K562 (cell line): Measurements from ENCODE around the gene PYGO2. TPM values are rescaled to one million over a fixed set of nuclear protein-coding genes. Genes with fewer than 3 reads are reported as not detected.

Experiments used
- ATF7 ChIP-seq: fragments of 450-650 bp; IDR thresholded peaks from 2 replicates; pipeline ENCODE4 v1.7.1; 2014; ENCODE audit warnings: mild to moderate bottlenecking, moderate library complexity
- CEBPG ChIP-seq, 3 experiments: fragments of 200-800 bp in 1 of 3; sonication (Bioruptor generic) in 1 of 3; sonication (generic) in 1 of 3; formaldehyde crosslinking in 1 of 3; IDR thresholded peaks in 2 of 3; conservative IDR thresholded peaks in 1 of 3; 2 replicates each; pipeline versions ENCODE4 v1.6.1 to v1.8.0; 2016 to 2022; ENCODE audit warnings: missing compliant biosample characterization in 2 of 3, missing genetic modification characterization in 2 of 3, mild to moderate bottlenecking in 1 of 3, missing genetic modification reagents in 1 of 3
- GATA2 ChIP-seq: sonication (generic); formaldehyde crosslinking; IDR thresholded peaks from 2 replicates; pipeline ENCODE4 v1.4.0; 2020; ENCODE audit warnings: mild to moderate bottlenecking, missing genetic modification reagents
- HEY1 ChIP-seq: fragments of 250-450 bp; sonication (Bioruptor Pico); IDR thresholded peaks from 2 replicates; pipeline ENCODE4 v1.5.0; 2020; ENCODE audit warnings: mild to moderate bottlenecking, moderate library complexity, borderline replicate concordance
- HNRNPK ChIP-seq: fragments of 200-400 bp; formaldehyde crosslinking; IDR thresholded peaks from one replicate; pipeline ENCODE4 v1.6.1; 2018; ENCODE audit warnings: mild to moderate bottlenecking, low read depth, low read length; ENCODE audit not compliant: poor library complexity, severe bottlenecking
- MYC ChIP-seq, 2 experiments: fragments of 250-450 bp in 1 of 2; sonication (Bioruptor Pico) in 1 of 2; IDR thresholded peaks; 2 replicates each; pipeline versions ENCODE4 v1.5.1 to v1.6.1; 2012 to 2021; ENCODE audit warnings: low read depth in 2 of 2, borderline replicate concordance in 1 of 2, improper control_type of control experiment in 1 of 2, low read length in 1 of 2, mild to moderate bottlenecking in 1 of 2, moderate library complexity in 1 of 2
- MYNN ChIP-seq, 2 experiments: sonication (generic); formaldehyde crosslinking in 1 of 2; IDR thresholded peaks; 2 replicates each; pipeline versions ENCODE4 v1.5.0 to v1.6.1; 2016 to 2020; ENCODE audit warnings: antibody characterized with exemption in 1 of 2, missing genetic modification reagents in 1 of 2
- RFX7 ChIP-seq: fragments of 250-450 bp; sonication (Bioruptor Pico); IDR thresholded peaks from 2 replicates; pipeline ENCODE4 v1.5.1; 2021; ENCODE audit warnings: mild to moderate bottlenecking
- SAFB ChIP-seq: fragments of 200-400 bp; formaldehyde crosslinking; IDR thresholded peaks from 2 replicates; pipeline ENCODE4 v1.6.1; 2017; ENCODE audit warnings: low read depth, low read length, borderline replicate concordance
- SNIP1 ChIP-seq: fragments of 450-650 bp; IDR thresholded peaks from 2 replicates; pipeline ENCODE4 v1.7.1; 2017; ENCODE audit warnings: low read depth, mild to moderate bottlenecking
- SREBF2 ChIP-seq: sonication (generic); formaldehyde crosslinking; IDR thresholded peaks from 2 replicates; pipeline ENCODE4 v1.4.0; 2020; ENCODE audit warnings: mild to moderate bottlenecking, missing genetic modification reagents
- SRF ChIP-seq, 2 experiments: fragments of 250-450, 450-650 bp in 1 of 2; sonication (Bioruptor Pico) in 1 of 2; sonication (generic) in 1 of 2; formaldehyde crosslinking; IDR thresholded peaks; 2 replicates each; pipeline versions ENCODE4 v1.5.0 to v1.5.1; 2020 to 2022; ENCODE audit warnings: mild to moderate bottlenecking in 1 of 2, missing genetic modification reagents in 1 of 2
- TEAD2 ChIP-seq: fragments of 450-650 bp; IDR thresholded peaks from 2 replicates; pipeline ENCODE4 v1.6.1; 2016; ENCODE audit warnings: missing genetic modification characterization, control low read depth, missing compliant biosample characterization
- ZNF668 ChIP-seq: fragments of 250-450 bp; sonication (Bioruptor Pico); IDR thresholded peaks from 2 replicates; pipeline ENCODE4 v1.8.0; 2022; ENCODE audit warnings: mild to moderate bottlenecking, inconsistent platforms
- ZNF76 ChIP-seq: fragments of 250-450 bp; sonication (Bioruptor Pico); IDR thresholded peaks from 2 replicates; pipeline ENCODE4 v1.4.0; 2020; ENCODE audit warnings: mild to moderate bottlenecking, moderate library complexity, borderline replicate concordance
- ZNF785 ChIP-seq: fragments of 250-450 bp; sonication (Bioruptor Pico); IDR thresholded peaks from 2 replicates; pipeline ENCODE4 v1.4.0; 2020; ENCODE audit warnings: mild to moderate bottlenecking
- ZZZ3 ChIP-seq: fragments of 450-650 bp; IDR thresholded peaks from 2 replicates; pipeline ENCODE4 v1.6.1; 2016; ENCODE audit warnings: antibody characterized with exemption, mild to moderate bottlenecking, moderate library complexity
- polyA plus RNA-seq, 8 experiments: library from polyadenylated mRNA; depleted of rRNA in 4 of 8; stranded (reverse) in 5 of 8; unstranded in 3 of 8; fragments of >200 nt; fragmentation: Nextera tagmentation in 2 of 8; fragmentation: Illumina TruSeq in 1 of 8; extraction: Ambion mirVana in 2 of 8; extraction: Trizol in 1 of 8; gene quantifications; 2 replicates each; pipeline versions ENCODE4 v1.2.1 to v1.2.3, GENCODE V29; 2011 to 2014; ENCODE audit warnings: inconsistent platforms in 1 of 8, missing spikeins in 1 of 8
- total RNA-seq, 7 experiments: library from RNA; depleted of rRNA in 6 of 7; stranded (reverse); fragments of >200 nt in 6 of 7; fragmentation: Illumina TruSeq in 2 of 7; extraction: Trizol in 2 of 7; gene quantifications; 2 replicates each; pipeline versions ENCODE4 v1.2.1 to v1.2.3, GENCODE V29; 2011 to 2021; ENCODE audit warnings: low replicate concordance in 1 of 7
- TF ChIP-seq, protein P1 (sequence below): sonication (generic); IDR thresholded peaks from 2 replicates; pipeline ENCODE4 v1.6.1; 2016
- TF ChIP-seq, protein P2 (sequence below): fragments of 250-450 bp; sonication (Bioruptor Pico); IDR thresholded peaks from 2 replicates; pipeline ENCODE4 v1.4.0; 2020

The PYGO2 gene
- total and polyA plus RNA-seq, 9 of the 15 experiments (the other 6 are each of a cell fraction or from before 2014, with no cell fraction given) = 8.3 to 36.2 (median 18.2) TPM

- TF ChIP-seq, protein P1, sequence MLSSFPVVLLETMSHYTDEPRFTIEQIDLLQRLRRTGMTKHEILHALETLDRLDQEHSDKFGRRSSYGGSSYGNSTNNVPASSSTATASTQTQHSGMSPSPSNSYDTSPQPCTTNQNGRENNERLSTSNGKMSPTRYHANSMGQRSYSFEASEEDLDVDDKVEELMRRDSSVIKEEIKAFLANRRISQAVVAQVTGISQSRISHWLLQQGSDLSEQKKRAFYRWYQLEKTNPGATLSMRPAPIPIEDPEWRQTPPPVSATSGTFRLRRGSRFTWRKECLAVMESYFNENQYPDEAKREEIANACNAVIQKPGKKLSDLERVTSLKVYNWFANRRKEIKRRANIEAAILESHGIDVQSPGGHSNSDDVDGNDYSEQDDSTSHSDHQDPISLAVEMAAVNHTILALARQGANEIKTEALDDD = no peak
- TF ChIP-seq ZNF668 (CRISPR knock-in tag) (peak; percentile 52; the same call in 1 of the 2 replicates), ZNF76 (CRISPR knock-in tag) (no peak), MYNN (IDR thresholded peaks at IDR 0.05) (0 out of 2 replicates have a peak, but pooled peaks have one; percentile 29), MYNN (CRISPR knock-in tag; IDR thresholded peaks at IDR 0.05) (no peak), SAFB (no peak), ATF7 (peak; percentile 37; the same call in 1 of the 2 replicates), ZNF785 (CRISPR knock-in tag) (no peak), MYC (IDR thresholded peaks at IDR 0.05; ENCODE audit: low read depth, low read length) (peak; percentile 96), MYC (CRISPR knock-in tag; IDR thresholded peaks at IDR 0.05; ENCODE audit: borderline replicate concordance, low read depth) (peak; percentile 84), GATA2 (CRISPR knock-in tag) (no peak), SRF (CRISPR knock-in tag; IDR thresholded peaks at IDR 0.05) (no peak), TEAD2 (tag) (no peak), RFX7 (CRISPR knock-in tag) (no peak), CEBPG (CRISPR knock-in tag; IDR thresholded peaks at IDR 0.05) (no peak), CEBPG (tag; conservative IDR thresholded peaks at IDR 0.05 in 1 of 2, IDR thresholded peaks at IDR 0.05 in 1 of 2) (no peak), HNRNPK (no peak), SNIP1 (no peak), ZZZ3 (no peak), HEY1 (CRISPR knock-in tag) (no peak), SREBF2 (CRISPR knock-in tag) (no peak)
- TF ChIP-seq, protein P2, sequence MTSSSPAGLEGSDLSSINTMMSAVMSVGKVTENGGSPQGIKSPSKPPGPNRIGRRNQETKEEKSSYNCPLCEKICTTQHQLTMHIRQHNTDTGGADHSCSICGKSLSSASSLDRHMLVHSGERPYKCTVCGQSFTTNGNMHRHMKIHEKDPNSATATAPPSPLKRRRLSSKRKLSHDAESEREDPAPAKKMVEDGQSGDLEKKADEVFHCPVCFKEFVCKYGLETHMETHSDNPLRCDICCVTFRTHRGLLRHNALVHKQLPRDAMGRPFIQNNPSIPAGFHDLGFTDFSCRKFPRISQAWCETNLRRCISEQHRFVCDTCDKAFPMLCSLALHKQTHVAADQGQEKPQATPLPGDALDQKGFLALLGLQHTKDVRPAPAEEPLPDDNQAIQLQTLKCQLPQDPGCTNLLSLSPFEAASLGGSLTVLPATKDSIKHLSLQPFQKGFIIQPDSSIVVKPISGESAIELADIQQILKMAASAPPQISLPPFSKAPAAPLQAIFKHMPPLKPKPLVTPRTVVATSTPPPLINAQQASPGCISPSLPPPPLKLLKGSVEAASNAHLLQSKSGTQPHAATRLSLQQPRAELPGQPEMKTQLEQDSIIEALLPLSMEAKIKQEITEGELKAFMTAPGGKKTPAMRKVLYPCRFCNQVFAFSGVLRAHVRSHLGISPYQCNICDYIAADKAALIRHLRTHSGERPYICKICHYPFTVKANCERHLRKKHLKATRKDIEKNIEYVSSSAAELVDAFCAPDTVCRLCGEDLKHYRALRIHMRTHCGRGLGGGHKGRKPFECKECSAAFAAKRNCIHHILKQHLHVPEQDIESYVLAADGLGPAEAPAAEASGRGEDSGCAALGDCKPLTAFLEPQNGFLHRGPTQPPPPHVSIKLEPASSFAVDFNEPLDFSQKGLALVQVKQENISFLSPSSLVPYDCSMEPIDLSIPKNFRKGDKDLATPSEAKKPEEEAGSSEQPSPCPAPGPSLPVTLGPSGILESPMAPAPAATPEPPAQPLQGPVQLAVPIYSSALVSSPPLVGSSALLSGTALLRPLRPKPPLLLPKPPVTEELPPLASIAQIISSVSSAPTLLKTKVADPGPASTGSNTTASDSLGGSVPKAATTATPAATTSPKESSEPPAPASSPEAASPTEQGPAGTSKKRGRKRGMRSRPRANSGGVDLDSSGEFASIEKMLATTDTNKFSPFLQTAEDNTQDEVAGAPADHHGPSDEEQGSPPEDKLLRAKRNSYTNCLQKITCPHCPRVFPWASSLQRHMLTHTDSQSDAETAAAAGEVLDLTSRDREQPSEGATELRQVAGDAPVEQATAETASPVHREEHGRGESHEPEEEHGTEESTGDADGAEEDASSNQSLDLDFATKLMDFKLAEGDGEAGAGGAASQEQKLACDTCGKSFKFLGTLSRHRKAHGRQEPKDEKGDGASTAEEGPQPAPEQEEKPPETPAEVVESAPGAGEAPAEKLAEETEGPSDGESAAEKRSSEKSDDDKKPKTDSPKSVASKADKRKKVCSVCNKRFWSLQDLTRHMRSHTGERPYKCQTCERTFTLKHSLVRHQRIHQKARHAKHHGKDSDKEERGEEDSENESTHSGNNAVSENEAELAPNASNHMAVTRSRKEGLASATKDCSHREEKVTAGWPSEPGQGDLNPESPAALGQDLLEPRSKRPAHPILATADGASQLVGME = no peak
Measured at GRCh38 chr1:154999571-155000410, 38.2 kb upstream of the PYGO2 start (continued).
